ENCODE measurements around the gene PDIA6.

DNA sequence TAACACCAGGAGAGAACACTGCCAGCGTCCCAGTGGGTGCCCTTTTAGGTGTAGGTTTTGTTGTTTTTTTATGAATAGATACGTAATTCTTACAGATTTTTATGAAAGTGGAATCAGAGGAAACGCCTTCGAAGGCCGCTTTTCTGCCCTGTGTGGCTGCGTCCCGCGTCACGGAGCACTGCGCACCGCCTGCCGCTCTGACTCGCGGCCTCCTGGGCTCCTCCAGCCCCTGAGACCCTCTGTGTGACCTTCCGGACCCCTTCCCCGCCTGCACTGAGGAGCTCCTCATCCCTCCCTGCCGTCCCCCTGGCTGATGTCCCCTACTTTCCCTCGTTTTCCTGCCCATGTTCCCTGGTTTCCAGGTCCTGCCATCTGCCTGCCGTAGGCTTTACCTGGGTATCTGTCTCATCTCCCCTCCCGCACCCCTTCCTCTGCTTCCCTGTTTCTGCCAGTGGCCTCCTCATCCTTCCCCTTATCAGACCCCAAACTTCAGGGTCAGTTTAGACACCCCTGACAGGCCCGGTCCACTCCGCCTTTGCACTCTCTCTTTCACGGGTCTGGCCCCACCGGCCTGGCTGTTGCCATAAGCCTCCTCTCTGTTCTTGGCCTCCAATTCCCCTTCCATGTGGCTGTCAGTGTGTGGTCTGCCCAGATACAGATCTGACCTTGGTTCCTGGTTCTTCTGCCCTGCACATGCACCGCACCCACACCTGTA, 32.7 kb downstream of the PDIA6 start:
- TF ChIP-seq, protein P1, sequence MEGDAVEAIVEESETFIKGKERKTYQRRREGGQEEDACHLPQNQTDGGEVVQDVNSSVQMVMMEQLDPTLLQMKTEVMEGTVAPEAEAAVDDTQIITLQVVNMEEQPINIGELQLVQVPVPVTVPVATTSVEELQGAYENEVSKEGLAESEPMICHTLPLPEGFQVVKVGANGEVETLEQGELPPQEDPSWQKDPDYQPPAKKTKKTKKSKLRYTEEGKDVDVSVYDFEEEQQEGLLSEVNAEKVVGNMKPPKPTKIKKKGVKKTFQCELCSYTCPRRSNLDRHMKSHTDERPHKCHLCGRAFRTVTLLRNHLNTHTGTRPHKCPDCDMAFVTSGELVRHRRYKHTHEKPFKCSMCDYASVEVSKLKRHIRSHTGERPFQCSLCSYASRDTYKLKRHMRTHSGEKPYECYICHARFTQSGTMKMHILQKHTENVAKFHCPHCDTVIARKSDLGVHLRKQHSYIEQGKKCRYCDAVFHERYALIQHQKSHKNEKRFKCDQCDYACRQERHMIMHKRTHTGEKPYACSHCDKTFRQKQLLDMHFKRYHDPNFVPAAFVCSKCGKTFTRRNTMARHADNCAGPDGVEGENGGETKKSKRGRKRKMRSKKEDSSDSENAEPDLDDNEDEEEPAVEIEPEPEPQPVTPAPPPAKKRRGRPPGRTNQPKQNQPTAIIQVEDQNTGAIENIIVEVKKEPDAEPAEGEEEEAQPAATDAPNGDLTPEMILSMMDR (IDR thresholded peaks at IDR 0.05) = no peak
- TF ChIP-seq POLR2AphosphoS5 (IDR thresholded peaks at IDR 0.05) = no peak
